B cell (primary cell): ENCODE data around the gene MEN1. TPM values are rescaled to one million over a fixed set of nuclear protein-coding genes. Genes with fewer than 3 reads are reported as not detected.

Experiments used
- ATAC-seq: fragments of 200-7000 bp; cut with Tn5 transposase; one replicate; pipeline ENCODE4 v1.10.0; 2021; ENCODE audit warnings: low read depth, mild to moderate bottlenecking, moderate number of reproducible peaks, moderate library complexity
- CTCF ChIA-PET: fragments of 350-600 bp; sonication (Branson Sonifier 250); formaldehyde crosslinking; loops from one replicate; lab custom pipeline; 2021; ENCODE audit warnings: antibody characterized with exemption, inconsistent platforms; lab: Charles Lee
- POLR2A ChIA-PET: fragments of 350-600 bp; sonication (Branson Sonifier 250); formaldehyde crosslinking; loops from one replicate; lab custom pipeline; 2021; ENCODE audit warnings: antibody characterized with exemption; lab: Charles Lee
- DNase-seq: peaks from one replicate; pipeline ENCODE4 v3.0.0; 2013
- H2AFZ ChIP-seq: 2 replicates; pipeline ENCODE4 v1.6.1; 2012; ENCODE audit warnings: mild to moderate bottlenecking, low read depth, low read length; ENCODE audit not compliant: insufficient read depth, poor library complexity, severe bottlenecking
- H3K27ac ChIP-seq, 2 donors: 1 replicate in 1 of 2; 2 replicates in 1 of 2; pipeline ENCODE4 v1.5.1; 2012 to 2013; ENCODE audit warnings: low read length in 2 of 2, mild to moderate bottlenecking in 2 of 2, moderate library complexity in 1 of 2
- H3K27me3 ChIP-seq, 4 experiments: fragments of 200-600 bp in 1 of 4; sonication (generic) in 1 of 4; replicated peaks in 1 of 4; 1 replicate in 2 of 4; 2 replicates in 2 of 4; pipeline versions ENCODE4 v1.6.1 to v1.7.0; 2013 to 2016; ENCODE audit warnings: low read length in 3 of 4, mild to moderate bottlenecking in 2 of 4, mixed read lengths in 1 of 4, moderate library complexity in 1 of 4; ENCODE audit not compliant: insufficient read depth in 4 of 4, control insufficient read depth in 3 of 4; ENCODE audit errors: control extremely low read depth in 1 of 4
- H3K36me3 ChIP-seq, 2 experiments: replicated peaks in 1 of 2; 1 replicate in 1 of 2; 2 replicates in 1 of 2; pipeline versions ENCODE4 v1.6.1 to v1.7.1; 2013; ENCODE audit warnings: low read length in 1 of 2; ENCODE audit not compliant: insufficient read depth in 2 of 2, control insufficient read depth in 1 of 2; ENCODE audit errors: control extremely low read depth in 1 of 2, extremely low read depth in 1 of 2
- H3K4me1 ChIP-seq, 2 donors: fragments of 200-600 bp in 1 of 2; sonication (generic) in 1 of 2; 1 replicate in 1 of 2; 2 replicates in 1 of 2; pipeline versions ENCODE4 v1.5.1 to v1.6.1; 2013 to 2017; ENCODE audit warnings: low read length in 2 of 2; ENCODE audit not compliant: control insufficient read depth in 2 of 2, insufficient read depth in 2 of 2
- H3K4me2 ChIP-seq: replicated peaks from 2 replicates; pipeline ENCODE3; 2012; ENCODE audit warnings: mild to moderate bottlenecking, low read depth, low read length; ENCODE audit not compliant: poor library complexity, severe bottlenecking
- H3K4me3 ChIP-seq, 5 experiments: fragments of 200-600 bp in 1 of 5; sonication (generic) in 1 of 5; 1 replicate in 3 of 5; 2 replicates in 2 of 5; pipeline versions ENCODE4 v1.5.1 to v1.7.0; 2011 to 2016; ENCODE audit warnings: low read length in 4 of 5, mild to moderate bottlenecking in 4 of 5, low read depth in 2 of 5, control low read depth in 1 of 5, moderate library complexity in 1 of 5; ENCODE audit not compliant: insufficient read depth in 1 of 5; ENCODE audit errors: control extremely low read depth in 1 of 5, extremely low read depth in 1 of 5
- H3K79me2 ChIP-seq: fragments of 200-600 bp; sonication (generic); one replicate; pipeline ENCODE4 v1.6.0; 2016; ENCODE audit warnings: low read length; ENCODE audit not compliant: control insufficient read depth, insufficient read depth
- H3K9ac ChIP-seq: fragments of 200-600 bp; sonication (generic); 2 replicates; pipeline ENCODE4 v1.6.1; 2017; ENCODE audit warnings: mild to moderate bottlenecking, low read length, moderate library complexity
- H3K9me3 ChIP-seq, 3 donors: one replicate each; pipeline versions ENCODE4 v1.6.1 to v1.7.1; 2013; ENCODE audit warnings: low read length in 2 of 3; ENCODE audit not compliant: control insufficient read depth in 2 of 3, insufficient read depth in 1 of 3; ENCODE audit errors: control extremely low read depth in 1 of 3
- H4K20me1 ChIP-seq: 2 replicates; pipeline ENCODE4 v1.6.0; 2012; ENCODE audit warnings: mild to moderate bottlenecking, low read length; ENCODE audit not compliant: insufficient read depth, control insufficient read depth, poor library complexity, severe bottlenecking
- H3K27ac Mint-ChIP-seq: one replicate; pipeline ENCODE4 v1.8.0; 2021; ENCODE audit warnings: mixed read lengths
- H3K27me3 Mint-ChIP-seq: one replicate; pipeline ENCODE4 v1.8.0; 2021; ENCODE audit warnings: mixed read lengths
- H3K4me1 Mint-ChIP-seq: one replicate; pipeline ENCODE4 v1.8.0; 2021; ENCODE audit warnings: mixed read lengths
- H3K4me3 Mint-ChIP-seq: one replicate; pipeline ENCODE4 v1.8.0; 2021; ENCODE audit warnings: mixed read lengths
- H3K9me3 Mint-ChIP-seq: one replicate; pipeline ENCODE4 v1.8.0; 2022; ENCODE audit warnings: mixed read lengths; ENCODE audit not compliant: insufficient read depth
- EZH2 ChIP-seq: IDR thresholded peaks from 2 replicates; pipeline ENCODE4 v1.6.1; 2012; ENCODE audit warnings: borderline replicate concordance, low read depth, mild to moderate bottlenecking, moderate library complexity, low read length; ENCODE audit not compliant: insufficient read depth, poor library complexity, severe bottlenecking
- WGBS: methylation state at CpG from one replicate; pipeline ENCODE4 v1.1.5; 2013; ENCODE audit warnings: missing lambda C conversion rate; ENCODE audit not compliant: insufficient coverage; 5-methylcytosine and 5-hydroxymethylcytosine counted together
- intact Hi-C: fragments of 100-400 bp; cut with micrococcal nuclease; formaldehyde crosslinking; loops from one replicate; pipeline ENCODE4 v1.10.0; 2022
- polyA plus RNA-seq: library from polyadenylated mRNA; depleted of rRNA; stranded (reverse); fragments of >200 nt; gene quantifications from 2 replicates; pipeline ENCODE4 v1.2.3, GENCODE V29; 2012
- total RNA-seq, 2 donors: library from RNA; stranded (reverse); fragments of 120-200 nt in 1 of 2; gene quantifications; 1 replicate in 1 of 2; 2 replicates in 1 of 2; pipeline versions ENCODE4 v1.2.3 to v1.2.4, GENCODE V29; 2013 to 2022
- TF ChIP-seq, protein P1 (sequence below): fragments of 200-600 bp; IDR thresholded peaks from one replicate; pipeline ENCODE4 v1.8.0; 2022; ENCODE audit warnings: antibody characterized with exemption, mild to moderate bottlenecking

The MEN1 gene
- total and polyA plus RNA-seq, 2 donors (not counting 1 experiment from before 2014, with no cell fraction given): 48.2 to 68.5 TPM

DNA sequence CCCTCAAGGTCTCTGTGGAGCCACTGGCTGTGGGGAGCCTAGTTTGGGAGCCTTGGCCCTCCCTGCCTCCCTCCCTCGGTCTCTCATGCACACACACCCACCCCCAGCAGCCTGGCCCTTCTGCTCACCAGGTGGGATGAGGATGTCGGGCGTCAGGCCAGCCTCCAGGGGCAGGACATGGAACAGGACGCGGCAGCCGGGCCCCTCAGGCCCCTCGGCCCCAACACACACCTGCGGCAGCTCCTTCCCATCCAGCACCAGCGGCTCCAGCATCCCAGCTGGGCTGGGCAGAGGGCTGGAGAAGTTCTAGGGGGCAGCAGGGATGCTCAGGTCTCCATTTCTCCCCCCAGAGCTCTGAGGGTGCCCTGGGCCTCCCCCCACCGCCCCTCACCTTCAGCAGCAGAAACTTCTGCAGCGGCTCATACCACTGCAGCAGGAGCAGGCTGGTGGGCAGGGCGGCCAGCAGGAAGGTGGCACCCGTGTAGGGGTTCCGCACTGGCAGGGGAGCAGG lies 18.5 kb downstream of the MEN1 start:
- H3K4me1 Mint-ChIP-seq: peaks cover 22% of the 10 kb centered on the region
- Histone ChIP-seq H3K36me3 (peaks cover 2 to 56% of the 10 kb centered on the region in 2 experiments), H3K27me3 (no peaks in the 10 kb centered on the region), H3K9ac (no peak overlapping the region), H3K79me2 (no peaks in the 10 kb centered on the region), H4K20me1 (no peaks in the 10 kb centered on the region), H2AFZ (no peak overlapping the region), H3K27ac (no peak overlapping the region), H3K9me3 (no peaks in the 10 kb centered on the region), H3K4me2 (no peak overlapping the region), H3K4me1 (peaks cover 13 to 18% of the 10 kb centered on the region in 2 donors), H3K4me3 (no peak overlapping the region)
- H3K27me3 Mint-ChIP-seq: no peaks in the 10 kb centered on the region
- ATAC-seq (no peak), DNase-seq (no peak)
- no peak overlapping the region for H3K4me3 Mint-ChIP-seq
- H3K27ac Mint-ChIP-seq: no peak overlapping the region
- 94% methylated on average over 9 of the region's 14 CpGs for WGBS
- ChIA-PET POLR2A (interaction anchor here (1.1 to 1.3 kb wide), 2 partner anchors 13 to 74 kb away, joined by 3 to 4 read pairs; partner anchors contain the start of gene SF1), CTCF (interaction anchor here (0.9 to 1.7 kb wide), 4 partner anchors 8 to 57 kb away, joined by 3 to 10 read pairs (median 4); no protein-coding TSS in a partner anchor)
- H3K9me3 Mint-ChIP-seq: no peaks in the 10 kb centered on the region
- intact Hi-C loops: no loop called here
- TF ChIP-seq EZH2: no peak
- TF ChIP-seq, protein P1, sequence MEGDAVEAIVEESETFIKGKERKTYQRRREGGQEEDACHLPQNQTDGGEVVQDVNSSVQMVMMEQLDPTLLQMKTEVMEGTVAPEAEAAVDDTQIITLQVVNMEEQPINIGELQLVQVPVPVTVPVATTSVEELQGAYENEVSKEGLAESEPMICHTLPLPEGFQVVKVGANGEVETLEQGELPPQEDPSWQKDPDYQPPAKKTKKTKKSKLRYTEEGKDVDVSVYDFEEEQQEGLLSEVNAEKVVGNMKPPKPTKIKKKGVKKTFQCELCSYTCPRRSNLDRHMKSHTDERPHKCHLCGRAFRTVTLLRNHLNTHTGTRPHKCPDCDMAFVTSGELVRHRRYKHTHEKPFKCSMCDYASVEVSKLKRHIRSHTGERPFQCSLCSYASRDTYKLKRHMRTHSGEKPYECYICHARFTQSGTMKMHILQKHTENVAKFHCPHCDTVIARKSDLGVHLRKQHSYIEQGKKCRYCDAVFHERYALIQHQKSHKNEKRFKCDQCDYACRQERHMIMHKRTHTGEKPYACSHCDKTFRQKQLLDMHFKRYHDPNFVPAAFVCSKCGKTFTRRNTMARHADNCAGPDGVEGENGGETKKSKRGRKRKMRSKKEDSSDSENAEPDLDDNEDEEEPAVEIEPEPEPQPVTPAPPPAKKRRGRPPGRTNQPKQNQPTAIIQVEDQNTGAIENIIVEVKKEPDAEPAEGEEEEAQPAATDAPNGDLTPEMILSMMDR: no peak

DNA sequence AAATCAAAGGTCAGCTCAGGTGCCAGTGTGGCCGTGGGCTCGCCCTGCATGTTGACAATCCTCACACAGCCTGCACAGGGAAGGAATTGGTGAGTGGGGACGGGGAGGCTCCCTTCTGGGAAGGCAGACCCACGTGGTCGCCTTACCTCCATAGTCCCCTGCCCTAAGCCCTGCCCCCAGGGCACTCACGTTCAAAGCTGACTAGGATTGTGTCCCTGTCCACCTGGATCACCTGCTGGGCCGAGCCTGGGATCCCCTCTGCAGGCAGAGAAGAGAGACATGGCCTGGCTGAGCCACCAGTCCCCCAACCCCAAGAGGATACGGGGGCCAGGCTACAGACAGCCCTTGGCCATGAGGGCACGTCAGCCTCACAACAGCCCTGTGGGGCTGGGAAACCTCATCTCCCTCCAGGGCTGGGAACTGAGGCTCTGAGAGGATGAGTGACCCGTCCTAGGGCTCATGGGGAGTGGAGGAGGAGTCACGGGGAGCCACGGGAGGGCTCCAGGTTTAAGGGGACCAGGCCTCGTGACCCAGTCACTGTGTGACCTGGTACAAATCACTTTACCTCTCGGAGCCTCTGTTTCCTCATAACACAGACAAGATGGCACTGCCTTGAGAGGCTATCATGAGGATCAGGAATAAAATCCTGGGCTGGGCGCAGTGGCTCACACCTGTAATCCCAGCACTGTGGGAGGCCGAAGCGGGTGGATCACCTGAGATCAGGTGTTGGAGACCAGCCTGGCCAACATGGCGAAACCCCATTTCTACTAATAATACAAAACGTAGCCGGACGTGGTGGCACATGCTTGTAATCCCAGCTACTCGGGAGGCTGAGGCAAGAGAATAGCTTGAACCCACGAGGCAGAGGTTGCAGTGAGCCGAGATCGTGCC lies 19.9 kb downstream of the MEN1 start:
- H3K27ac ChIP-seq: no peak overlapping the region
- ATAC-seq: no peak
- WGBS: 96% methylated on average over 11 of the region's 25 CpGs
- intact Hi-C loops: no loop called here
- no peaks in the 10 kb centered on the region for H3K9me3 ChIP-seq
- H3K9ac ChIP-seq: no peak overlapping the region
- no peaks in the 10 kb centered on the region for H4K20me1 ChIP-seq
- H3K4me3 ChIP-seq: no peak overlapping the region
- H3K79me2 ChIP-seq: no peaks in the 10 kb centered on the region
- Mint-ChIP-seq H3K9me3 (no peaks in the 10 kb centered on the region), H3K4me3 (no peak overlapping the region), H3K27ac (no peak overlapping the region), H3K27me3 (no peaks in the 10 kb centered on the region), H3K4me1 (peaks cover 19% of the 10 kb centered on the region)
- no peak overlapping the region for H2AFZ ChIP-seq
- H3K27me3 ChIP-seq: no peaks in the 10 kb centered on the region
- H3K4me1 ChIP-seq: peaks cover 13 to 18% of the 10 kb centered on the region in 2 donors
- no peak for DNase-seq
- TF ChIP-seq, protein P1: no peak
- no peak for TF ChIP-seq EZH2
- ChIA-PET POLR2A (interaction anchor here (1.3 kb wide), 1 partner anchor 75 kb away, joined by 3 read pairs; no protein-coding TSS in a partner anchor), CTCF (interaction anchor here (1.5 to 1.7 kb wide), 2 partner anchors 10 to 103 kb away, joined by 3 to 10 read pairs; no protein-coding TSS in a partner anchor)
- no peak overlapping the region for H3K4me2 ChIP-seq
- H3K36me3 ChIP-seq: peaks cover 4 to 48% of the 10 kb centered on the region in 2 experiments
